G401.6 (cell line): ENCODE measurements around the gene ZBTB5.
"Not testable (repeated sequence)": the region's sequence is repeated elsewhere in the genome, so short reads cannot be mapped to it uniquely, and the experiment has no call there.

Experiments
- FAIRE-seq: peaks from 2 replicates; lab custom pipeline; 2012; peaks lifted over from hg19 to GRCh38; lab: Jason Lieb, UNC

Gene ZBTB5

GRCh38 chr9:37486616-37487548 is 21.6 kb upstream of the ZBTB5 start:
- FAIRE-seq = no peak

DNA sequence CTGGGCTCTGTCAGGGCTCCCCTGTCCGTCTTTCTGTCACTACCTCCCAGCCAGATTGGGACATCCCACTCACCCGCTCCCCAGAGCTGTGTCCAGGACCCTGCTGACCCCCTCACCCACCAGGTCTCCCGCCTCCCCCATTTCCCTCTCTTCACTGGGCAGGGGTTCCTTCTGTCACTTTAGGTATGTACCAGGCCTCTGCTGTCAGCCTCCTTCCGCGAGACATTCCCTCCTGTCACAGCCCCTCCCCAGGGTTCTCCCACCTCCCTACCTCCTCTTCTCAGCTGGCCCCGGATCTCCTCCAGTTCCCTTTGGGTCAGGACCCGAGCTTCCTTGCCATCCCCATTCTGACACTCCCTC is 21.0 kb upstream of the ZBTB5 start:
- FAIRE-seq = no peak

DNA sequence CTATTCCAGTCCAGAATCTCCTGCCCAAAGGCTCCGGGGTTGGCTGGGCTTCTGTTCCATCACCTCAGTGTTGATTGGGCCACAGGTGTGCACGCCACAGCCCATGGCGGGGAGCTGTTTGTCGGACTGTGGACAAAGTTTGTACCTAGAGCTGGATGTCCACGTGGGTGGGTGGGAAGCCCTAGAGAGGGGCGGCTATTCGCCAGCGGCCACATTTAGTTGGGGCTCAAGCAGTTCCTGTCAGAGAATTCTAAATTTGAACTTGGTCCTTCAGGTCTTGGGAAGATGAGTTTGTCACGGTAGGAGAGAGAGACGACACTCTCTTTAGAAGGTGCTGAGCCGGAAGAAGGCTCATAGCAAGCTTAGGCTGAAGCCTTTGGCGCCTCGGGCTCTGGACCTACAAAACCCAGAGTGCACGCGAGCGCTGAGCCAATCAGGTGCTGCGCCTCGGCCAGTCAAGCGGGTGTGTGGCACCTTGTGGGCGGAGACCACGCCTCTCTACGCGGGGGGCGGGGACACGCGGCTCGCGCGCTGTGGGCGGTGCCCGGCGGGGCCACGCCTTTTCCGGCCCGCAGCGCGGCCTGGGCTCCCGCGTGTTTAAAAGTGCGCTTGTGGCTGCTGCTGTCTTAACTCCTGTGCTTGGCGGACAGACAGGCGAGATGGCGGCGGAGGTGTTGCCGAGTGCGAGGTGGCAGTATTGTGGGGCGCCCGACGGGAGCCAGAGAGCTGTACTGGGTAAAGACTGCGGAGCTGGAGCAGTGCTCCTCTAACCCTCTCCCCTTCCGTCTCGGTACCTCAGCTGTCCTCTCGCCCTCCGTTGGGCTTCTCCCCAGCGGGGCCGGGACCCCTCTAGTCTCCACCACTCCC is 20.4 kb upstream of the ZBTB5 start, which contains the start of gene POLR1E:
TSS of gene POLR1E (plus strand) at position 560 of the 867 bp plus-strand sequence. CDS start at position 660, 100 bp downstream.
- peak; percentile 52 for FAIRE-seq

DNA sequence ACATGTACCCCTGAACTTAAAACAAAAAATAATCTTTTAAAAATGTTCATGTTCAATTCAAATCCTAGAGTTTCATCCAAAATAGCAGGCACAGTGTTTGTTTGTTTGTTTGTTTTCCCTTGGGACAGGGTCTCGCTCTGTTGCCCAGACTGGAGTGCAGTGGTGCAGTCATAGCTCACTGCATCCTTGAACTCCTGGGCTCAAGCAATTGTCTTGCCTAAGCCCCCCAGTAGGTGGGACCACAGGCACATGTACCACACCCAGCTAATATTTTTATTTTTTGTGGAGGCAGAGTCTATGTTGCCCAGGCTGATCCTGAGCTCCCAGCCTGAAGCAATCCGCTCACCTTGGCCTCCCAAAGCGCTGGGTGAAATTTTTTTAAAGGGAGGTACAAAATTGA is 15.5 kb upstream of the ZBTB5 start:
- no peak for FAIRE-seq

- not testable (repeated sequence) for FAIRE-seq
These were observed 12.9 kb upstream of the ZBTB5 start for GRCh38 chr9:37477987-37478619.

DNA sequence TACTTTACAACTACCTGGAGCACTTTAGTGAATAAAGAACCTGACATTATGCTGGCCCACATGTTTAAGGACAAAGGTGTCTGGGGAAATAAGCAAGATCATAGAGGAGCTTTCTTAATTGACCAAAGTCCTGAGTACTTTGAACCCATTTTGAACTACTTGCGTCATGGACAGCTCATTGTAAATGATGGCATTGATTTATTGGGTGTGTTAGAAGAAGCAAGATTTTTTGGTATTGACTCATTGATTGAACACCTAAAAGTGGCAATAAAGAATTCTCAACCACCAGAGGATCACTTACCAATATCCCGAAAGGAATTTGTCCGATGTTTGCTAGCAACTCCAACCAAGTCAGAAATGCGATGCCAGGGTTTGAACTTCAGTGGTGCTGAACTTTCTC is 12.2 kb upstream of the ZBTB5 start:
- not testable (repeated sequence) for FAIRE-seq

- FAIRE-seq = no peak
These were observed 11.7 kb upstream of the ZBTB5 start for GRCh38 chr9:37476930-37477329.

DNA sequence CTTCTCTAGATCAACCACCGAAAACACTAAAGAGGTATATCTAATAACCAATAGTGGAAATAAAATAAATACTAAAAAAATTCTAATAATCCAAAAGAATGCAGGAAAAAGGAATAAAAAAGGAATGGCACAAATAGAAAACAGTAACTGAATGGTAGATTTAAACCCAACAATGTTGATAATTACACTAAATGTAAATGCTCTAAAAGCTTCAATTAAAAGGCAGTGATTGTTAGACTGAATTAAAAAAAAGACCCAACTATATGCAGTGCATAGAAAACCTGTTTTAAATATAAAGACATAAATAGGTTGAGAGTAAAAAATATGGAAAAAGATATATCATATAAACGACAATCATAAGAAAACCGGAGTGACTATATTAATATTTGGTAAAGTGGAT is 9.2 kb upstream of the ZBTB5 start:
- FAIRE-seq = peak; percentile 69

GRCh38 chr9:37473982-37474381 is 8.7 kb upstream of the ZBTB5 start:
- not testable (repeated sequence) for FAIRE-seq

GRCh38 chr9:37471942-37472684 is 6.9 kb upstream of the ZBTB5 start:
- FAIRE-seq = peak; percentile 100

DNA sequence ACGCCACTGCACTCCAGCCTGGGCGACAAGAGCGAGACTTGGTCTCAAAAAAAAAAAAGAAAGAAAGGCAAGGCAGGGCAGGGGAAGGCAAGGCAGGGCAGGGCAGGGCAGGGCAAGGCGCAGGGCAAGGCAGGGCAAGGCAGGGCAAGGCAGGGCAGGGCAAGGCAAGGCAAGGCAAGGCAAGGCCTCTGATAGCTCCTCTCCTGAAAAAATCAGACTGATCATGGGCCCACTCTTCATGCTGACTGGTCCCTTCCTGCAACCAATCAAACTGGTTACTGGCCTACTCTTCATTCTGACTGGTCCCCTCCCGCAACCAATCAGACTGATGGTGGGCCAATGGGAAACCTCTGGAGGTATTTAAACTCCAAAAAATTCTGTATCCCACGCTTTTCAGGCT is 3.4 kb upstream of the ZBTB5 start:
- FAIRE-seq = no peak

DNA sequence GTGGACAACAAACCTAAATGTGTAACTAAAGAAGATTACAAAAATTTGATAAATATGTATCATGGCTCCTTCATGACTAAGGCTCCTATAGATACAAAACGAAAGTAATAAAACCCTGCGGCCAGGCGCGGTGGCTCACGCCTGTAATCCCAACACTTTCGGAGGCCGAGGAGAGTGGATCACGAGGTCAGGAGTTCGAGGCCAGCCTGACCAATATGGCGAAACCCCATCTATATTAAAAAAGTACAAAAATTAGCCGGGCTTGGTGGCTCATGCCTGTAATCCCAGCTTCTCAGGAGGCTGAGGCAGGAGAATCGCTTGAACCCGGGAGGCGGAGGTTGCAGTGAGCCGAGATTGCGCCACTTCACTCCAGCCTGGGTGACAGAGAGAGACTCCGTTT is 2.3 kb upstream of the ZBTB5 start:
- not testable (repeated sequence) for FAIRE-seq

DNA sequence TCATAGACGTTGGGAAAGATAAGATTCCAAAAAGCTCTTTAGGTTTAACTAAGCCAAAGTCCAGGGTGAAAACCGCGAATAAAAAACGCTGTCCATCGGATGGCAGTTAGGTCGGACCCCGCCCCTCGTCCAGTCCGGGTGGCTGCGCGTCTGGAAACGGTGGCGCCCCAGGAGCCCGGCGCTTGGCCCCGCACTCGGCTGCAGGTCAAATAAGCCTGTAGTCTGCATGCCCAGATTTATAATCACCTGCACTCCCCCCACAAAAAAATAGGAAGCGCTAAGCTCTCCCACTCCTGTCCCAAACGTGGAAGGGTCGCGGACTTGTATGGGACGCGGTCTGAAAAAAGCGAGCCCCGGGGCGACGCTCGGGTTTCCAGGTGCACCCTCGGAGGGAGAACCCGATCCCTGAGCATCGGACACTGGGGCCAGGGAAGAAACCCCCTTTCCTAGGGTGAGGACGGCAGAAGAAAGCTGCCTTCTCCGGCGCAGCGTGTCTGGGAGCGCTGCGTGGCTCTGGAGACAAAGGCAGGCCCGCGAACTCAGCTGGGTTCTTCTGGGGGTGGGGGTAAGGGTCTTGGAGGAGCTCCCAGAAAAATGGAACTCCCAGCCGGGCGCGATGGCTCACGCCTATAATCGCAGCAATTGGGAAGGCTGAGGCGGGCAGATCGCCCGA is 923 bp upstream of the ZBTB5 start:
- FAIRE-seq = peak; percentile 42

DNA sequence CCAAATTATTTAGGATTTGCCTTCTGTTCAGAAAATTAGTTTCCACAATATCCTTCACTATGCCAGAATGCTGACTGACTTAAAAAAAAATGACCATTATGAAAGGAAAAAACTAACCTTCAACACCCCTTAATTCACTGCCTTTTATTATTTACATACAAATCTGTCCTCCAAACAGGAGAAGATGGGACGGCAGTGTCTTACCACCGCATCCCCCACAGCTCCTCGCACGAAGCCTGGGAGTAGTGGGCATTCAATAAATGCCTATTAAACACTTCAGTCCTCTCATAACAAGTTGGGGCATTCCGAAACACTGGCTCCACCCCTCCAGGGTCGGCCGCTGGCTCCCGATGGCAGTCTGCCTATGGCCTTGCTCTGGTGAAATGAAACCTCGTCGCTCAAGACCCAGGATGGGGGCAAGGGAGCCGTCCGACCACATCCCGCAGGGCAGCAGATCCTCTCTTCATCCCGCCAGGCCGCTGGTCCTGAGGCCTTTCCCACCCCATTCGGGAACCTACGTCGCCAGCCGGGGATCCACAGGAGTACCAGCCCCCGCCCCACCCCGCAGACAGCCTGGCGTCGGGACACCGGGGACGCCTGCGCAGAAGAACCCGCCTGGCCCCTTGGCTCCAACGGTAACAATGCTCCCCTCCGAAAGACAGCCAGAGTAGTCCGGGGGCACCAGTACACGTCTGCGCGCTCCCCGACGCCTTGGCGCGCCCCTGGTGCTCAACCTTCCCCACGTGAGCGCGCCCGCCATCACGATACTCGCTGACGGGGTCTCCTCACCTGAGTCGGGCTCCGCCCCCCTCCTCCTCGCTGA is 613 bp downstream of the ZBTB5 start:
- peak; percentile 45 for FAIRE-seq

DNA sequence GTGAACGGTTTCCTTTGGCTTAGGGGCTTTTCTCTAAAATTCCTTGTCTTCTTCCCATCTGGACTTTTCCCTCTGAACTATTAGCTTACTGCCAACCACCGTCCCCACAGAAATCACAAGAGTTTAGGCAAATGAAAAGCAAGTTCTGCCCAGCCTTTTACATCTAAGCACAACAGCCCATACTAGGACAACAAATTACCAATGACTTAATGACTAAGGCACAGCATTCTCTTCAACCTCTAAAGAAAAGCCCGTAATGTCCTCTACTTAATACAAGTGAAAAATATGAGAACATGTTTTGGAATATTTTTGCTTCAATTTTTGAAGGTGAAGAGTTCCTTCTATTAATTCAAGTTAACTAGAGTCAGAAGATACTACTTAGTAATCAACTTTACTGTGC is 1.2 kb downstream of the ZBTB5 start:
- no peak for FAIRE-seq

DNA sequence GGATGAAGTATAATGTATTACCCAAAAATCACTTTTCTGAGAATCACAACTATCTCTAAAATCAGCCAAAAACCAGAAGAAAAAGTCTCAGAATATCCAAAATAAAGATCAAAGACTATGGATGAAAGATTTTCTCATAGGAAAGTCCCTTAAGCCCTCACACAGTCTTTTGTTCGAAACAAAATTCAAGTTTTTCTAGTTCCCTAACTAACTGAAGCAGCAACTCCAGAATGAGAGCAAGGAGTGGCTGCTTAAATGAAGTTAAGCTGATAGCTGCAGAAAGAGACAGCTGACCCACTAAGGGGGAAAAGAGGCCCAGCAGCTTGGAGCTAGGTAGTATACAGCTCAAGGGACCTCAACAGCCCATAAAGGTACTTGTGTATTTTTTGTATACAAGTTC is 8.4 kb downstream of the ZBTB5 start:
- no peak for FAIRE-seq

DNA sequence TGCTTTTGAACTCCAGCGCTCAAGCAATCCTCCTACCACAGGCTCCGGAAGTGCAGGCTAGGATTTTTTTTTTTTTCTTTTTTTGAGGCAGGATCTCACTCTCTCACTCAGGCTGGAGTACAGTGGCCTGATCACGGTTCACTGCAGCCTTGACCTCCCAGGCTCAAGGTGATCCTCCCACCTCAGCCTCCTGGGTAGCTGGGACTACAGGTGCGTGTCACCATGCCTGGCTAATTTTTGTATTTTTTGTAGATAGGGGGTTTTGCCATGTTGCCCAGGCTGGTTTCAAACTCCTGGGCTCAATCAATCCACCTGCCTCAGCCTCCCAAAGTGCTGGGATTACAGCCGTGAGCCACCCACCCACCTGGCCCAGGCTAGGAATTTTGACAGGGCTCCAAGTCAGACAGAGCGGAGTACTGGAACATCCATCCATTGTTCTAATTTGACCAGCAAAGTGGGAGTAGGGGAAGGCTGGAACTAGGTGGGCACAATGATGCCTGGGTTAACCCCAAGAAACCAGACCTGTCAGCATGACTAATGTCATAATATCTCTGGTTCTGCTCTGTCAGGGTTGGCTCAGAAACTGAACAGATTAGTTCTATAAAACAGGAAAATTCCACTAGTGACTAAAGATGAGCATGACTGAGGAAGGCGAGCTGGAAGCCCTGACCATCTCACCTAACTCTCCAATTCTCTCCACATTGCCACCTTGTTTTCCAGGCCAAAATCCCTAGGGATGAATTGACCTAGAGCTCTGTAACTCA is 9.2 kb downstream of the ZBTB5 start:
- no peak for FAIRE-seq

DNA sequence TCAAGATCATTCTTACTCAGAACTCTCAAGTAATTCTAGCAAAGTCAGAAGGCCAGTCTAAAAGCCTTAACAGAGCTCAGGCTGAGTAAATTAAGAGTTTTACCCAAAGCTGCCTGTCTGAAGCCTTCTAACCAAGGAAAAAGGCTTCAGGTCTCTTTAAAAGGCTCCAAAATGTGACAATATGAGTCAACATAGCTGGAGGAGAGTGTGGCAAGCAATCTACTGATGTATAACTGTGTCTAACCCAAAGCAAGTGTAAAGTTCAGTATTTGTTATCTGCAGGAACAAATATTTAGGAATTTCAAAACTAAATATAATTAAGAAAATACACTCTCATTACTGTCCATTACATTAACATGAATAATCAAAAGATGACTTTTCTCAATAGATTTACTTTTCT is 11.0 kb downstream of the ZBTB5 start:
- FAIRE-seq = no peak

DNA sequence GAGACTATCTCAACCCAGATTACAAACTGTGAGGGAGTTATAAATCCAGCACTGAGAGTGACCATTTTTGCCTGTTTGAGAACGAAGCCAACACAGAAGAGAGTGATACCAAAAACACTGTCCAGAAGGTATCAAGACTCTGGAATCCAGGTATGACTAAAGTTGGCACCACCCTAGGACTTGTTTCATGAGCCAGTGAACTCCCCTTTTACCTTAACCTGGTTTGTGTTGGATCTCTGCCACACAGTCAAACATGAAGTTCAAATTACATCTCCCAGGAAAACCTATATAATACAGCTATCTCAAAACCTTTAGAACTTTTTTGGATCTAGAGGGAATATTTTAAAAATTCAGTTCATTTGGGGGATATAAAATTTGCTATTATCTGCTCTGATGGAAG is 11.4 kb downstream of the ZBTB5 start:
- no peak for FAIRE-seq

GRCh38 chr9:37452611-37453010 is 12.6 kb downstream of the ZBTB5 start:
- no peak for FAIRE-seq
